Measurements from ENCODE around the gene ANXA6. TPM values are rescaled to one million over a fixed set of nuclear protein-coding genes. Genes with fewer than 3 reads are reported as not detected.

Gene ANXA6
- total and polyA plus RNA-seq, 10 of the 15 experiments (the other 5 are each of a cell fraction or from before 2014, with no cell fraction given) = 44.0 to 571 (median 465) TPM

- peak; percentile 77 for TF ChIP-seq ZNF592 (IDR thresholded peaks at IDR 0.05)
- no peak for TF ChIP-seq ZNF207 (IDR thresholded peaks at IDR 0.05; ENCODE audit: borderline replicate concordance)
- no peak for TF ChIP-seq PAX5 (IDR thresholded peaks at IDR 0.05; ENCODE audit: borderline replicate concordance, low read depth, low read length)
- TF ChIP-seq SMC3 (IDR thresholded peaks at IDR 0.05; ENCODE audit: borderline replicate concordance, low read length) = peak; percentile 90
- peak; percentile 64; the same call in 1 of the 2 replicates for TF ChIP-seq CBFB (IDR thresholded peaks at IDR 0.05; ENCODE audit: low read depth)
- TF ChIP-seq IKZF1 (conservative IDR thresholded peaks at IDR 0.05) = peak; percentile 90
- TF ChIP-seq CEBPB (IDR thresholded peaks at IDR 0.05; ENCODE audit: borderline replicate concordance in 1 of 2, low read depth in 2 of 2, low read length in 2 of 2) = no peak
- TF ChIP-seq KLF5 (IDR thresholded peaks at IDR 0.05; ENCODE audit: partially characterized antibody) = no peak
- TF ChIP-seq POLR2A (IDR thresholded peaks at IDR 0.05; ENCODE audit: low read depth, low read length) = peak; percentile 50; the same call in 1 of the 2 replicates
- TF ChIP-seq ZBED1 (IDR thresholded peaks at IDR 0.05; ENCODE audit: borderline replicate concordance) = peak; percentile 42; the same call in 1 of the 2 replicates
Observed at GRCh38 chr5:151126199-151126645, 31.4 kb downstream of the ANXA6 start (continued).
